Memory B cell (primary cell): ENCODE data around the gene PDXDC1.
"Not testable (repeated sequence)": the region's sequence is repeated elsewhere in the genome, so short reads cannot be mapped to it uniquely, and the experiment has no call there.

ENCODE experiments used
- ATAC-seq: fragments of 150-1000 bp; cut with Tn5 transposase; 2 replicates; pipeline ENCODE4 v1.10.0; 2021; ENCODE audit warnings: low read depth, mild to moderate bottlenecking, moderate library complexity
- DNase-seq, 2 donors: peaks; one replicate each; pipeline ENCODE4 v3.0.0; 2022; ENCODE audit warnings: low spot score in 2 of 2
- H3K27ac Mint-ChIP-seq: one replicate; pipeline ENCODE4 v1.8.0; 2022; ENCODE audit warnings: mild to moderate bottlenecking, moderate library complexity, mixed read lengths
- H3K27me3 Mint-ChIP-seq: one replicate; pipeline ENCODE4 v1.8.0; 2022; ENCODE audit warnings: mixed read lengths
- H3K36me3 Mint-ChIP-seq: one replicate; pipeline ENCODE4 v1.8.0; 2022; ENCODE audit warnings: mild to moderate bottlenecking, mixed read lengths
- H3K4me1 Mint-ChIP-seq: one replicate; pipeline ENCODE4 v1.8.0; 2022; ENCODE audit warnings: mixed read lengths
- H3K4me3 Mint-ChIP-seq: one replicate; pipeline ENCODE4 v1.8.0; 2022; ENCODE audit warnings: mild to moderate bottlenecking, moderate library complexity, mixed read lengths
- H3K9me3 Mint-ChIP-seq: one replicate; pipeline ENCODE4 v1.8.0; 2022; ENCODE audit warnings: mixed read lengths

The PDXDC1 gene

GRCh38 chr16:14982521-14982920 is 7.7 kb downstream of the PDXDC1 start:
- not testable (repeated sequence) for ATAC-seq, H3K9me3 Mint-ChIP-seq, H3K36me3 Mint-ChIP-seq, H3K4me3 Mint-ChIP-seq, DNase-seq, H3K27me3 Mint-ChIP-seq
- H3K4me1 Mint-ChIP-seq = peaks cover 11% of the 10 kb centered on the region
- H3K27ac Mint-ChIP-seq = peak overlapping the region; percentile 45

GRCh38 chr16:14988092-14988491 is 13.3 kb downstream of the PDXDC1 start:
- not testable (repeated sequence) for H3K9me3 Mint-ChIP-seq, DNase-seq, ATAC-seq, H3K27me3 Mint-ChIP-seq
- Mint-ChIP-seq H3K36me3 (peaks cover 10% of the 10 kb centered on the region), H3K4me3 (peak overlapping the region; percentile 69), H3K4me1 (peaks cover 19% of the 10 kb centered on the region), H3K27ac (peak overlapping the region; percentile 48)

- Mint-ChIP-seq H3K27ac (peak overlapping the region; percentile 67), H3K36me3 (peaks cover 15% of the 10 kb centered on the region), H3K4me3 (peak overlapping the region; percentile 72), H3K4me1 (peaks cover 19% of the 10 kb centered on the region)
- DNase-seq = peak; percentile 23 to 43
- not testable (repeated sequence) for H3K9me3 Mint-ChIP-seq, H3K27me3 Mint-ChIP-seq
- peak; percentile 86 for ATAC-seq
These were observed 13.9 kb downstream of the PDXDC1 start for GRCh38 chr16:14988661-14989191.

GRCh38 chr16:14989291-14990281 is 14.8 kb downstream of the PDXDC1 start:
- H3K4me1 Mint-ChIP-seq = peaks cover 19% of the 10 kb centered on the region
- H3K9me3 Mint-ChIP-seq, DNase-seq, H3K27me3 Mint-ChIP-seq: not testable (repeated sequence)
- H3K27ac Mint-ChIP-seq = peak overlapping the region; percentile 82
- ATAC-seq = peak; percentile 65
- peaks cover 13% of the 10 kb centered on the region for H3K36me3 Mint-ChIP-seq
- H3K4me3 Mint-ChIP-seq = peak overlapping the region; percentile 82

GRCh38 chr16:14993277-14994151 is 18.7 kb downstream of the PDXDC1 start:
- DNase-seq = not testable (repeated sequence)
- peaks cover 20% of the 10 kb centered on the region for H3K4me1 Mint-ChIP-seq

GRCh38 chr16:14996702-14997101 is 21.9 kb downstream of the PDXDC1 start:
- H3K9me3 Mint-ChIP-seq, H3K27ac Mint-ChIP-seq, H3K4me3 Mint-ChIP-seq, DNase-seq, ATAC-seq, H3K27me3 Mint-ChIP-seq: not testable (repeated sequence)
- Mint-ChIP-seq H3K4me1 (peaks cover 12% of the 10 kb centered on the region), H3K36me3 (peaks cover 13% of the 10 kb centered on the region)

More at GRCh38 chr16:14993277-14994151, 18.7 kb downstream of the PDXDC1 start:
- H3K27me3 Mint-ChIP-seq, H3K9me3 Mint-ChIP-seq, H3K4me3 Mint-ChIP-seq, H3K27ac Mint-ChIP-seq, ATAC-seq: not testable (repeated sequence)
- H3K36me3 Mint-ChIP-seq = peaks cover 14% of the 10 kb centered on the region

- not testable (repeated sequence) for H3K9me3 Mint-ChIP-seq, H3K4me3 Mint-ChIP-seq, H3K27me3 Mint-ChIP-seq, ATAC-seq, DNase-seq, H3K27ac Mint-ChIP-seq
- peaks cover 12% of the 10 kb centered on the region for H3K4me1 Mint-ChIP-seq
- H3K36me3 Mint-ChIP-seq = peaks cover 12% of the 10 kb centered on the region
These were observed 23.5 kb downstream of the PDXDC1 start for GRCh38 chr16:14998300-14998699.

GRCh38 chr16:14999845-15000244 is 25.0 kb downstream of the PDXDC1 start:
- H3K9me3 Mint-ChIP-seq, H3K27ac Mint-ChIP-seq, ATAC-seq, H3K4me1 Mint-ChIP-seq, H3K4me3 Mint-ChIP-seq, H3K27me3 Mint-ChIP-seq, DNase-seq: not testable (repeated sequence)
- peaks cover 12% of the 10 kb centered on the region for H3K36me3 Mint-ChIP-seq

GRCh38 chr16:15002448-15002847 is 27.6 kb downstream of the PDXDC1 start:
- H3K9me3 Mint-ChIP-seq, ATAC-seq, H3K4me3 Mint-ChIP-seq, H3K27me3 Mint-ChIP-seq, H3K4me1 Mint-ChIP-seq, H3K27ac Mint-ChIP-seq, DNase-seq: not testable (repeated sequence)
- peaks cover 12% of the 10 kb centered on the region for H3K36me3 Mint-ChIP-seq

- not testable (repeated sequence) for H3K4me1 Mint-ChIP-seq, DNase-seq, H3K4me3 Mint-ChIP-seq, ATAC-seq, H3K36me3 Mint-ChIP-seq, H3K27me3 Mint-ChIP-seq, H3K9me3 Mint-ChIP-seq
- peak overlapping the region; percentile 69 for H3K27ac Mint-ChIP-seq
These were observed 30.7 kb downstream of the PDXDC1 start for GRCh38 chr16:15005357-15006132.

- not testable (repeated sequence) for H3K4me1 Mint-ChIP-seq, H3K9me3 Mint-ChIP-seq, H3K36me3 Mint-ChIP-seq, H3K4me3 Mint-ChIP-seq, H3K27ac Mint-ChIP-seq, DNase-seq, H3K27me3 Mint-ChIP-seq, ATAC-seq
These were observed 33.8 kb downstream of the PDXDC1 start for GRCh38 chr16:15008647-15009046.

- not testable (repeated sequence) for ATAC-seq, H3K9me3 Mint-ChIP-seq, DNase-seq, H3K4me1 Mint-ChIP-seq, H3K27me3 Mint-ChIP-seq, H3K4me3 Mint-ChIP-seq
- H3K27ac Mint-ChIP-seq = peak overlapping the region; percentile 93
- peaks cover 13% of the 10 kb centered on the region for H3K36me3 Mint-ChIP-seq
These were observed 38.1 kb downstream of the PDXDC1 start for GRCh38 chr16:15012941-15013340.

- H3K9me3 Mint-ChIP-seq, ATAC-seq, H3K27me3 Mint-ChIP-seq, H3K4me1 Mint-ChIP-seq, H3K4me3 Mint-ChIP-seq, DNase-seq: not testable (repeated sequence)
- H3K27ac Mint-ChIP-seq = peak overlapping the region; percentile 78
- peaks cover 16% of the 10 kb centered on the region for H3K36me3 Mint-ChIP-seq
These were observed 40.8 kb downstream of the PDXDC1 start for GRCh38 chr16:15015671-15016070.
